Measurements from ENCODE around the gene LGALS4. TPM values are rescaled to one million over a fixed set of nuclear protein-coding genes. Genes with fewer than 3 reads are reported as not detected.
"Not testable (repeated sequence)": the region's sequence is repeated elsewhere in the genome, so short reads cannot be mapped to it uniquely, and the experiment has no call there.

Gene LGALS4
- total RNA-seq, 5 donors from 2014 or later (not counting 1 experiment from before 2014, with no cell fraction given), result 3.8 to 8.8 (median 6.6) TPM

GRCh38 chr19:38788478-38789243 is 24.1 kb downstream of the LGALS4 start, which contains the start of gene LGALS7B:
LGALS7B (plus strand) TSS chr19:38789200; CDS start chr19:38789227, 27 bp downstream.
- Mint-ChIP-seq H3K27ac (no peak within 1 kb of the TSS), H3K4me1 (peaks cover 0 to 4% (median 4%) of the 10 kb centered on the region in 3 donors), H3K9me3 (no peaks in the 10 kb centered on the region), H3K27me3 (no peaks in the 10 kb centered on the region), H3K4me3 (no peak within 1 kb of the TSS), H3K36me3 (no peaks in the 10 kb centered on the region)
- Histone ChIP-seq H3K27ac (ENCODE audit: low read length) (no peak within 1 kb of the TSS), H3K4me3 (ENCODE audit: control insufficient read depth in 1 of 2, extremely low read depth in 1 of 2, low read length in 1 of 2) (no peak within 1 kb of the TSS), H3K9me3 (no peaks in the 10 kb centered on the region), H3K36me3 (ENCODE audit: control insufficient read depth in 2 of 2, extremely low read depth in 1 of 2, insufficient read depth in 1 of 2, low read length in 1 of 2) (no peaks in the 10 kb centered on the region), H3K4me1 (ENCODE audit: control insufficient read depth in 1 of 2, extremely low read depth in 1 of 2, insufficient read depth in 2 of 2, low read length in 2 of 2) (peaks cover 2 to 13% of the 10 kb centered on the region in 2 experiments), H3K27me3 (replicated peaks in 1 of 2; ENCODE audit: control insufficient read depth in 2 of 2, extremely low read depth in 1 of 2, insufficient read depth in 2 of 2, low read length in 1 of 2) (peaks cover 0 to 7% of the 10 kb centered on the region in 2 experiments)
- 95% methylated on average over 6 of the region's 17 CpGs for WGBS (ENCODE audit: insufficient coverage)
- ChIA-PET CTCF (no interaction called here), POLR2A (no interaction called here)
- DNase-seq (no peak), ATAC-seq (replicated peaks in 1 of 4) (no peak)

DNA sequence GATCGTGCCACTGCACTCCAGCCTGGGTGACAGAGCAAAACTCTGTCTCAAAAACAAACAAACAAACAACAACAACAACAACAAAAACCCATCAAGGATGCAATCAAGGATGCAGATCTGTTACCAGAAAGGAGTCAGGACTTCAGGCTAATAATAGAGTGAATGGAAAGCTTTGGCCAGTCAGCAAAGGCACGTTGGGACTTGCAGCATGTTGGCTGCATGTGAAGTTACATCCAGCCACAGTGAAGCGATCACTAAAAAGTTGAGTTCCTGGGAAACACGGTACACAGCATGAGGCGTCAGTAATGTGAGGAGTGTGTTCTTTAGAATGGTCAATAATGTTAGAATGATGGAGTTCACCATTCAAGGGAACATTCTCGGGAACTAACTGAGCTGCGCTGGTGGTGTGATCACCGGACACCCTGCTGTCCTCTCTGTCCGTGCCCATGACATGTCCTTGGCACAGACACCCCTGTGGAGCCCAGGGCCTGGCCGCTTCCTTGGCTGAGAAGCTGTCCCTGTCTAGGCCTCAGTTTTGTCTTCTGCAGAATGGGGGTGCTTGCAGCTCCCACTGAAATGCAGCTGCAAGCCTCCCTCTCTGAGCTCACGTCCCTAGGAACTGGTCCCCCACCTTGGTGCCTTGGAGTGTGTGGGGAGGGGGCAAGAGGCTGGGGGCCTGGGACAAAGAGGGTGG is 26.0 kb downstream of the LGALS4 start:
- Mint-ChIP-seq H3K27ac (no peak overlapping the region), H3K36me3 (no peaks in the 10 kb centered on the region), H3K4me1 (no peaks in the 10 kb centered on the region), H3K27me3 (no peaks in the 10 kb centered on the region), H3K4me3 (no peak overlapping the region), H3K9me3 (no peaks in the 10 kb centered on the region)
- ChIA-PET CTCF (no interaction called here), POLR2A (no interaction called here)
- Histone ChIP-seq H3K27me3 (replicated peaks in 1 of 2; ENCODE audit: control insufficient read depth in 2 of 2, extremely low read depth in 1 of 2, insufficient read depth in 2 of 2, low read length in 1 of 2) (peaks cover 0 to 2% of the 10 kb centered on the region in 2 experiments), H3K4me1 (ENCODE audit: control insufficient read depth in 1 of 2, extremely low read depth in 1 of 2, insufficient read depth in 2 of 2, low read length in 2 of 2) (peaks cover 0 to 3% of the 10 kb centered on the region in 2 experiments), H3K4me3 (ENCODE audit: control insufficient read depth in 1 of 2, extremely low read depth in 1 of 2, low read length in 1 of 2) (no peak overlapping the region), H3K27ac (ENCODE audit: low read length) (no peak overlapping the region), H3K9me3 (no peaks in the 10 kb centered on the region), H3K36me3 (ENCODE audit: control insufficient read depth in 2 of 2, extremely low read depth in 1 of 2, insufficient read depth in 1 of 2, low read length in 1 of 2) (no peaks in the 10 kb centered on the region)
- no peak for DNase-seq
- no peak for ATAC-seq (replicated peaks in 1 of 4)
- WGBS (ENCODE audit: insufficient coverage), result 95% methylated on average over 9 of the region's 11 CpGs

DNA sequence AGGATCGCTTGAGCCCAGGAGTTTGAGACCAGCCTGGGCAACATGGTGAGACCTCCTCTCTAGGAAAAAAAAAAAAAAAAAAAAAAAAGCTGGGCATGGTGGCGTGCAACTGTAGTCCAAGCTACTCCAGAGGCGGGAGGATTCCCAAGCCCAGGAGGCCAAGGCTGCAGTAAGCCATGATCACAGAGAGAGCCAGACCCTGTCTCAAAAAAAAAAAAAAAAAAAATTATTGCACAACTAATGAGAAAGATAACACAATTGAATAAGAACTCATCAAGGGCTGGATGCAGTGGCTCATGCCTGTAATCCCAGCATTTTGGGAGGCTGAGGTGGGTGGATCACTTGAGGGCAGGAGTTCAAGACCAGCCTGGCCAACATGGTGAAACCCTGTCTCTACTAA is 26.7 kb downstream of the LGALS4 start:
- CTCF ChIA-PET, H3K4me3 Mint-ChIP-seq: not testable (repeated sequence)

DNA sequence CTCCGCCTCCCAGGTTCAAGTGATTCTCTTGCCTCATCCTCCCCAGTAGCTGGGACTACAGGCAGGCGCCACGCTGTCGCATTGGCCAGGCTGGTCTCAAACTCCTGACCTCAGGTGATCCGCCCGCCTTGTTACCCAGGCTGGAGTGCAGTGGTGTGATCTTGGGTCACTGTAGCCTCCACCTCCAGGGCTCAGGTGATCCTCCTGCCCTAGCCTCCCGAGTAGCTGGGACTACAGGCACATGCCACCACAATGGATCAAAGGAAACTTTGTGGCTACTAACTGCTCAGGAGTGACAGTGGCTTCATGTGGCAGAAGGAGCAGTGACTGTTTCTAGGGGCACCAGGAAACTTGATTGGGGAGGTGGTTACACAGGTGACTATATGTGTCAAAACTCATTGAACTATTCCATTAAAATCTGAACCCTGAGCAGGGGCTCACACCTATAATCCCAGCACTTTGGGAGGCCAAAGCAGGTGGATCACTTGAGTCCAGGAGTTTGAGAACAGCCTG is 27.5 kb downstream of the LGALS4 start:
- no peak overlapping the region for H3K4me3 ChIP-seq (ENCODE audit: control insufficient read depth in 1 of 2, extremely low read depth in 1 of 2, low read length in 1 of 2)
- no peaks in the 10 kb centered on the region for H3K27me3 Mint-ChIP-seq
- H3K36me3 Mint-ChIP-seq, result no peaks in the 10 kb centered on the region
- H3K27ac ChIP-seq (ENCODE audit: low read length), result no peak overlapping the region
- H3K27ac Mint-ChIP-seq, result no peak overlapping the region
- POLR2A ChIA-PET, result no interaction called here
- CTCF ChIA-PET, result no interaction called here
- no peaks in the 10 kb centered on the region for H3K9me3 Mint-ChIP-seq
- H3K4me1 ChIP-seq (ENCODE audit: control insufficient read depth in 1 of 2, extremely low read depth in 1 of 2, insufficient read depth in 2 of 2, low read length in 2 of 2), result no peaks in the 10 kb centered on the region
- no peak for DNase-seq
- H3K4me1 Mint-ChIP-seq, result no peaks in the 10 kb centered on the region
- peaks cover 0 to 6% of the 10 kb centered on the region in 2 experiments for H3K27me3 ChIP-seq (replicated peaks in 1 of 2; ENCODE audit: control insufficient read depth in 2 of 2, extremely low read depth in 1 of 2, insufficient read depth in 2 of 2, low read length in 1 of 2)
- H3K36me3 ChIP-seq (ENCODE audit: control insufficient read depth in 2 of 2, extremely low read depth in 1 of 2, insufficient read depth in 1 of 2, low read length in 1 of 2), result no peaks in the 10 kb centered on the region
- no peaks in the 10 kb centered on the region for H3K9me3 ChIP-seq
- ATAC-seq (replicated peaks in 1 of 4), result no peak
- 95% methylated on average over 6 of the region's 7 CpGs for WGBS (ENCODE audit: insufficient coverage)
- H3K4me3 Mint-ChIP-seq, result no peak overlapping the region

More for the DNA sequence above, 26.7 kb downstream of the LGALS4 start:
- H3K27me3 ChIP-seq (replicated peaks in 1 of 2; ENCODE audit: control insufficient read depth in 2 of 2, extremely low read depth in 1 of 2, insufficient read depth in 2 of 2, low read length in 1 of 2); H3K36me3 Mint-ChIP-seq; H3K9me3 ChIP-seq; H3K27ac ChIP-seq (ENCODE audit: low read length); ATAC-seq (replicated peaks in 1 of 4); H3K36me3 ChIP-seq (ENCODE audit: control insufficient read depth in 2 of 2, extremely low read depth in 1 of 2, insufficient read depth in 1 of 2, low read length in 1 of 2); H3K27me3 Mint-ChIP-seq; H3K4me1 ChIP-seq (ENCODE audit: control insufficient read depth in 1 of 2, extremely low read depth in 1 of 2, insufficient read depth in 2 of 2, low read length in 2 of 2); POLR2A ChIA-PET; H3K27ac Mint-ChIP-seq; H3K9me3 Mint-ChIP-seq; DNase-seq; H3K4me3 ChIP-seq (ENCODE audit: control insufficient read depth in 1 of 2, extremely low read depth in 1 of 2, low read length in 1 of 2); H3K4me1 Mint-ChIP-seq: not testable (repeated sequence)
- 100% methylated on average over 1 of the region's 3 CpGs for WGBS (ENCODE audit: insufficient coverage)

- Histone ChIP-seq H3K27me3 (replicated peaks in 1 of 2; ENCODE audit: control insufficient read depth in 2 of 2, extremely low read depth in 1 of 2, insufficient read depth in 2 of 2, low read length in 1 of 2) (peaks cover 0 to 8% of the 10 kb centered on the region in 2 experiments), H3K4me3 (ENCODE audit: control insufficient read depth in 1 of 2, extremely low read depth in 1 of 2, low read length in 1 of 2) (no peak overlapping the region), H3K27ac (ENCODE audit: low read length) (no peak overlapping the region), H3K36me3 (ENCODE audit: control insufficient read depth in 2 of 2, extremely low read depth in 1 of 2, insufficient read depth in 1 of 2, low read length in 1 of 2) (no peaks in the 10 kb centered on the region), H3K4me1 (ENCODE audit: control insufficient read depth in 1 of 2, extremely low read depth in 1 of 2, insufficient read depth in 2 of 2, low read length in 2 of 2) (no peaks in the 10 kb centered on the region), H3K9me3 (no peaks in the 10 kb centered on the region)
- ChIA-PET POLR2A (no interaction called here), CTCF (no interaction called here)
- Mint-ChIP-seq H3K9me3 (no peaks in the 10 kb centered on the region), H3K36me3 (no peaks in the 10 kb centered on the region), H3K4me1 (no peaks in the 10 kb centered on the region), H3K27ac (no peak overlapping the region), H3K27me3 (no peaks in the 10 kb centered on the region), H3K4me3 (no peak overlapping the region)
- WGBS (ENCODE audit: insufficient coverage), result 80% methylated on average over 1 of the region's 3 CpGs
- no peak for DNase-seq
- no peak for ATAC-seq (replicated peaks in 1 of 4)
Measured at GRCh38 chr19:38784224-38784623, 28.5 kb downstream of the LGALS4 start.

GRCh38 chr19:38782212-38782611 is 30.5 kb downstream of the LGALS4 start:
- not testable (repeated sequence) for H3K27me3 Mint-ChIP-seq; H3K4me3 Mint-ChIP-seq; H3K27ac ChIP-seq (ENCODE audit: low read length); H3K4me1 ChIP-seq (ENCODE audit: control insufficient read depth in 1 of 2, extremely low read depth in 1 of 2, insufficient read depth in 2 of 2, low read length in 2 of 2); H3K36me3 ChIP-seq (ENCODE audit: control insufficient read depth in 2 of 2, extremely low read depth in 1 of 2, insufficient read depth in 1 of 2, low read length in 1 of 2); H3K27ac Mint-ChIP-seq; H3K9me3 Mint-ChIP-seq; H3K36me3 Mint-ChIP-seq; H3K9me3 ChIP-seq; ATAC-seq (replicated peaks in 1 of 4); H3K4me3 ChIP-seq (ENCODE audit: control insufficient read depth in 1 of 2, extremely low read depth in 1 of 2, low read length in 1 of 2); H3K4me1 Mint-ChIP-seq; DNase-seq
- ChIA-PET POLR2A (interaction anchor here in 1 of 2 donors (0.6 kb wide), 1 partner anchor 47 kb away, joined by 5 read pairs; no protein-coding TSS in a partner anchor), CTCF (interaction anchor here in 1 of 2 donors (0.6 kb wide), 2 partner anchors 52 to 790 kb away, joined by 3 to 5 read pairs; no protein-coding TSS in a partner anchor)
- 90% methylated on average over 2 of the region's 13 CpGs for WGBS (ENCODE audit: insufficient coverage)
- H3K27me3 ChIP-seq (replicated peaks in 1 of 2; ENCODE audit: control insufficient read depth in 2 of 2, extremely low read depth in 1 of 2, insufficient read depth in 2 of 2, low read length in 1 of 2), result peaks cover 0 to 13% of the 10 kb centered on the region in 2 experiments
